ENCODE measurements around the gene TEAD1.
A peak's percentile ranks its signal among the peaks of the same experiment; 100 is the strongest.

Gene TEAD1

GRCh38 chr11:12719221-12719620 is 45.0 kb downstream of the TEAD1 start:
- H3K4me3 ChIP-seq (ENCODE audit: low read length): no peak overlapping the region
- no peak for DNase-seq (ENCODE audit: low read depth)
- TF ChIP-seq CTCF (IDR thresholded peaks at IDR 0.05; ENCODE audit: insufficient read depth, low read depth, low read length, missing control alignments): no peak

- no peak for TF ChIP-seq CTCF (IDR thresholded peaks at IDR 0.05; ENCODE audit: insufficient read depth, low read depth, low read length, missing control alignments)
- no peak overlapping the region for H3K4me3 ChIP-seq (ENCODE audit: low read length)
- no peak for DNase-seq (ENCODE audit: low read depth)
Observed at GRCh38 chr11:12721816-12722604, 47.8 kb downstream of the TEAD1 start.

- no peak for TF ChIP-seq CTCF (IDR thresholded peaks at IDR 0.05; ENCODE audit: insufficient read depth, low read depth, low read length, missing control alignments)
- peak overlapping the region; percentile 26 for H3K4me3 ChIP-seq (ENCODE audit: low read length)
- peak; percentile 98 for DNase-seq (ENCODE audit: low read depth)
Observed at GRCh38 chr11:12723421-12724300, 49.4 kb downstream of the TEAD1 start.

- no peak for TF ChIP-seq CTCF (IDR thresholded peaks at IDR 0.05; ENCODE audit: insufficient read depth, low read depth, low read length, missing control alignments)
- peak; percentile 96 for DNase-seq (ENCODE audit: low read depth)
- H3K4me3 ChIP-seq (ENCODE audit: low read length): peak overlapping the region; percentile 26
Observed at GRCh38 chr11:12724301-12725054, 50.3 kb downstream of the TEAD1 start.

- no peak for TF ChIP-seq CTCF (IDR thresholded peaks at IDR 0.05; ENCODE audit: insufficient read depth, low read depth, low read length, missing control alignments)
- H3K4me3 ChIP-seq (ENCODE audit: low read length): no peak overlapping the region
- DNase-seq (ENCODE audit: low read depth): peak; percentile 51
Observed at GRCh38 chr11:12725055-12725862, 51.0 kb downstream of the TEAD1 start.

Data from epithelial cell of esophagus (primary cell).